OCI-LY7 (cell line): Measurements from ENCODE around the gene UCK1. TPM values are rescaled to one million over a fixed set of nuclear protein-coding genes. Genes with fewer than 3 reads are reported as not detected.

Experiments
- BruUV-seq: library from RNA; stranded (reverse); fragments of 400-500 nt; replicated peaks from 2 replicates; lab custom pipeline; 2021; lab: Mats Ljungman, UMichigan
- CTCF ChIA-PET: fragments of 300-600 bp; sonication (Branson Sonifier 250); formaldehyde crosslinking; loops from one replicate; lab custom pipeline; 2022; ENCODE audit warnings: antibody characterized with exemption; ENCODE audit not compliant: unreplicated experiment; lab: Charles Lee
- POLR2A ChIA-PET: fragments of 300-600 bp; sonication (Branson Sonifier 250); formaldehyde crosslinking; loops from one replicate; lab custom pipeline; 2022; ENCODE audit warnings: antibody characterized with exemption; lab: Charles Lee
- DNase-seq: peaks from one replicate; pipeline ENCODE4 v3.0.0-alpha.2; 2015; ENCODE audit warnings: low spot score
- H2AFZ ChIP-seq: fragments of 200-600 bp; sonication (generic), shearing (Covaris generic); 2 replicates; pipeline ENCODE4 v1.6.1; 2014; ENCODE audit warnings: mild to moderate bottlenecking, antibody characterized with exemption, low read length, moderate library complexity
- H3K27ac ChIP-seq: fragments of 200-600 bp; sonication (generic); 2 replicates; pipeline ENCODE4 v1.5.1; 2014; ENCODE audit warnings: mixed run types, low read depth, mild to moderate bottlenecking, moderate library complexity, low read length, inconsistent platforms; ENCODE audit not compliant: poor library complexity, severe bottlenecking
- H3K36me3 ChIP-seq: fragments of 200-600 bp; sonication (generic); 2 replicates; pipeline ENCODE4 v1.6.1; 2014; ENCODE audit warnings: mild to moderate bottlenecking, antibody characterized with exemption, low read length, moderate library complexity, mixed read lengths; ENCODE audit not compliant: insufficient read depth
- H3K4me1 ChIP-seq: fragments of 200-600 bp; sonication (generic); 2 replicates; pipeline ENCODE4 v1.5.1; 2014; ENCODE audit warnings: mild to moderate bottlenecking, low read length; ENCODE audit not compliant: insufficient read depth, poor library complexity, severe bottlenecking
- H3K4me2 ChIP-seq: fragments of 200-600 bp; sonication (generic); 2 replicates; pipeline ENCODE4 v1.6.1; 2014; ENCODE audit warnings: mild to moderate bottlenecking, low read length
- H3K4me3 ChIP-seq: fragments of 200-600 bp; sonication (generic); 2 replicates; pipeline ENCODE4 v1.5.1; 2014; ENCODE audit warnings: mild to moderate bottlenecking, low read depth, low read length; ENCODE audit not compliant: poor library complexity, severe bottlenecking
- H3K79me2 ChIP-seq: fragments of 200-600 bp; sonication (generic); 2 replicates; pipeline ENCODE4 v1.6.1; 2016; ENCODE audit warnings: low read depth, mild to moderate bottlenecking, low read length, moderate library complexity, mixed read lengths; ENCODE audit not compliant: insufficient read depth
- H3K9me2 ChIP-seq: fragments of 200-600 bp; sonication (generic); 2 replicates; pipeline ENCODE4 v1.6.1; 2016; ENCODE audit warnings: mild to moderate bottlenecking, low read length, mixed read lengths; ENCODE audit not compliant: insufficient read depth
- H3K9me3 ChIP-seq: fragments of 200-600 bp; sonication (generic); 2 replicates; pipeline ENCODE4 v1.6.1; 2014; ENCODE audit warnings: mild to moderate bottlenecking, mixed run types, low read length, mixed read lengths
- H4K20me1 ChIP-seq: fragments of 200-600 bp; sonication (generic); 2 replicates; pipeline ENCODE4 v1.6.1; 2014; ENCODE audit warnings: mild to moderate bottlenecking, antibody characterized with exemption, low read length, moderate library complexity, mixed read lengths; ENCODE audit not compliant: insufficient read depth
- EZH2phosphoT487 ChIP-seq: fragments of 200-600 bp; sonication (generic); IDR thresholded peaks from 2 replicates; pipeline ENCODE4 v1.6.1; 2018; ENCODE audit warnings: low read depth, borderline replicate concordance, mild to moderate bottlenecking, mixed run types, antibody characterized with exemption, low read length, moderate library complexity, mixed read lengths
- intact Hi-C: fragments of 100-400 bp; cut with micrococcal nuclease; formaldehyde crosslinking; loops from one replicate; pipeline ENCODE4 v1.10.0; 2022; ENCODE audit not compliant: unreplicated experiment
- total RNA-seq, 2 experiments: library from RNA; depleted of rRNA in 1 of 2; stranded (reverse); fragments of >200 nt in 1 of 2; shearing (Covaris generic) in 1 of 2; gene quantifications; 2 replicates each; pipeline ENCODE4 v1.2.3, GENCODE V29; 2014 to 2022
- TF ChIP-seq, protein P1 (sequence below): fragments of 200-600 bp; sonication (generic); conservative IDR thresholded peaks from 2 replicates; pipeline ENCODE4 v1.5.1; 2014; ENCODE audit warnings: mild to moderate bottlenecking, antibody characterized with exemption, low read length, moderate library complexity, mixed read lengths

The UCK1 gene
- total RNA-seq, 2 experiments from 2014 or later, result 25.9 to 29.0 TPM

GRCh38 chr9:131513177-131513576 is 17.9 kb downstream of the UCK1 start:
- no peaks in the 10 kb centered on the region for H3K9me2 ChIP-seq
- no peak overlapping the region for H3K4me2 ChIP-seq
- peaks cover 7% of the 10 kb centered on the region for H3K4me1 ChIP-seq
- H2AFZ ChIP-seq, result no peak overlapping the region
- H3K27ac ChIP-seq, result no peak overlapping the region
- ChIA-PET POLR2A (interaction anchor here (0.8 kb wide), 1 partner anchor 10 kb away, joined by 3 read pairs; no protein-coding TSS in a partner anchor), CTCF (no interaction called here)
- no peaks in the 10 kb centered on the region for H4K20me1 ChIP-seq
- no peaks in the 10 kb centered on the region for H3K79me2 ChIP-seq
- BruUV-seq, result no TSS peak
- no peak overlapping the region for H3K4me3 ChIP-seq
- H3K36me3 ChIP-seq, result peaks cover 73% of the 10 kb centered on the region
- H3K9me3 ChIP-seq, result no peaks in the 10 kb centered on the region
- peak; percentile 23 for DNase-seq
- intact Hi-C loops, result no loop called here
- no peak for TF ChIP-seq EZH2phosphoT487
- TF ChIP-seq, protein P1, sequence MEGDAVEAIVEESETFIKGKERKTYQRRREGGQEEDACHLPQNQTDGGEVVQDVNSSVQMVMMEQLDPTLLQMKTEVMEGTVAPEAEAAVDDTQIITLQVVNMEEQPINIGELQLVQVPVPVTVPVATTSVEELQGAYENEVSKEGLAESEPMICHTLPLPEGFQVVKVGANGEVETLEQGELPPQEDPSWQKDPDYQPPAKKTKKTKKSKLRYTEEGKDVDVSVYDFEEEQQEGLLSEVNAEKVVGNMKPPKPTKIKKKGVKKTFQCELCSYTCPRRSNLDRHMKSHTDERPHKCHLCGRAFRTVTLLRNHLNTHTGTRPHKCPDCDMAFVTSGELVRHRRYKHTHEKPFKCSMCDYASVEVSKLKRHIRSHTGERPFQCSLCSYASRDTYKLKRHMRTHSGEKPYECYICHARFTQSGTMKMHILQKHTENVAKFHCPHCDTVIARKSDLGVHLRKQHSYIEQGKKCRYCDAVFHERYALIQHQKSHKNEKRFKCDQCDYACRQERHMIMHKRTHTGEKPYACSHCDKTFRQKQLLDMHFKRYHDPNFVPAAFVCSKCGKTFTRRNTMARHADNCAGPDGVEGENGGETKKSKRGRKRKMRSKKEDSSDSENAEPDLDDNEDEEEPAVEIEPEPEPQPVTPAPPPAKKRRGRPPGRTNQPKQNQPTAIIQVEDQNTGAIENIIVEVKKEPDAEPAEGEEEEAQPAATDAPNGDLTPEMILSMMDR, result no peak

DNA sequence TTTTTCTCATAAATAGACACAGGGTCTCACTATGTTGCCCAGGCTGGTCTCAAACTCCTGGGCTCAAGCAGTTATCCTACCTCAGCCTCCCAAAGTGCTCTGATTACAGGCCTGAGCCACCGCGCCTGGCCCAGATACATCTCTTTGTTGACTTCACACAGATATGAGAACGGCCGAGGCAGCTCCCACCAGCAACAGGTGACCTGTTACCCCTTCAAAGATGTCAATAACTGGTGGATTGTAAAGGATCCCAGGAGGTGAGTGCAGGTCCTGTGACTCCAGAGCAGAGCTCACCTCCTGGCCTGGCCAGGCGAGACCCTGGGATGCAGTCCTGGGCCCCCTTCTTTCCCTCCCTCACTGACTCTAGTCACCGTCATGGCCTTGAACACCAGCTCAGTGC is 19.2 kb downstream of the UCK1 start:
- Histone ChIP-seq H3K27ac (no peak overlapping the region), H3K36me3 (peaks cover 62% of the 10 kb centered on the region), H4K20me1 (no peaks in the 10 kb centered on the region), H3K9me2 (no peaks in the 10 kb centered on the region), H3K79me2 (no peaks in the 10 kb centered on the region), H3K4me2 (no peak overlapping the region), H3K4me3 (no peak overlapping the region), H3K9me3 (no peaks in the 10 kb centered on the region), H3K4me1 (peaks cover 7% of the 10 kb centered on the region), H2AFZ (no peak overlapping the region)
- intact Hi-C loops, result no loop called here
- TF ChIP-seq, protein P1, result no peak
- no peak for TF ChIP-seq EZH2phosphoT487
- POLR2A ChIA-PET, result no interaction called here
- no TSS peak for BruUV-seq
- CTCF ChIA-PET, result interaction anchor here (0.6 kb wide), 1 partner anchor 20 kb away, joined by 6 read pairs; no protein-coding TSS in a partner anchor
- DNase-seq, result no peak

DNA sequence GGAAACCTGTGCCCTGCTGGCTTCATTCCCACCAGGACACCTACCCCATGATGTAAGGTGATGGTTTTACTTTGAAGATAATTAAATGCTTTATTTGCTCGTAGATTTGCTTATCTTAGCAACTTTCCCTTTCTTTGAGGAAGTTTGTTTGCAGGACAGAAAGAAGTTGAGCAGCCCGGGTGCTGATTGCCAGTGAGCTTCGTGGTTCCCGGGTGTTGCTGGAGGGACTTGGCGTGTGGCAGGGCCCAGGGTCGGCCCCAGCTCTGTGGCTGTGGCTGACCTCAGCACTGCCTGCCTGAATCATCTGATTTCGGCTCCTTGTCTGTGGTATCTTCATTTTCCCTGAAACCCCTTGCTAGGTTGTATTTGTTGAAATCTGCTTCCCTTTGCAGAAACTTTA is 19.6 kb downstream of the UCK1 start:
- Histone ChIP-seq H3K9me2 (no peaks in the 10 kb centered on the region), H3K4me1 (peaks cover 7% of the 10 kb centered on the region), H3K79me2 (no peaks in the 10 kb centered on the region), H3K9me3 (no peaks in the 10 kb centered on the region), H2AFZ (no peak overlapping the region), H3K27ac (no peak overlapping the region), H3K36me3 (peaks cover 58% of the 10 kb centered on the region), H3K4me2 (no peak overlapping the region), H4K20me1 (no peaks in the 10 kb centered on the region), H3K4me3 (no peak overlapping the region)
- CTCF ChIA-PET, result interaction anchor here (0.6 kb wide), 1 partner anchor 20 kb away, joined by 6 read pairs; no protein-coding TSS in a partner anchor
- TF ChIP-seq, protein P1, result no peak
- no peak for TF ChIP-seq EZH2phosphoT487
- no peak for DNase-seq
- BruUV-seq, result no TSS peak
- POLR2A ChIA-PET, result no interaction called here
- intact Hi-C loops, result no loop called here
